Measurements from ENCODE around the gene LCORL. TPM values are rescaled to one million over a fixed set of nuclear protein-coding genes. Genes with fewer than 3 reads are reported as not detected.
A peak's percentile ranks its signal among the peaks of the same experiment; 100 is the strongest.

The LCORL gene
- total RNA-seq, 6 experiments from 2014 or later, result 4.3 to 8.7 (median 6.2) TPM

- ATAC-seq, result peak in 1 of 4 donors; percentile 6
- H3K4me1 ChIP-seq, result peaks cover 0 to 7% (median 0%) of the 10 kb centered on the region in 4 donors
- DNase-seq, result no peak
- H3K27me3 ChIP-seq, result no peaks in the 10 kb centered on the region
- no peaks in the 10 kb centered on the region for H3K9me3 ChIP-seq
- peak overlapping the region; percentile 59 to 83 (median 73) for H3K4me3 ChIP-seq
- peak overlapping the region; percentile 75 to 86 (median 83) for H3K27ac ChIP-seq
- WGBS (ENCODE audit: insufficient coverage, low coverage, low lambda C conversion rate, missing lambda C conversion rate), result under 1% methylated on average over 20 of the region's 20 CpGs
- H3K36me3 ChIP-seq, result no peaks in the 10 kb centered on the region
- intact Hi-C loops (cut with DNase I), result no loop called here
- TF ChIP-seq CTCF (IDR thresholded peaks at IDR 0.05) (no peak), POLR2A (IDR thresholded peaks at IDR 0.05) (no peak)
Observed at GRCh38 chr4:18022572-18023050, 1.1 kb upstream of the LCORL start.

- H3K27me3 ChIP-seq, result no peaks in the 10 kb centered on the region
- H3K9me3 ChIP-seq, result peaks cover 0 to 4% (median 0%) of the 10 kb centered on the region in 4 donors
- no peaks in the 10 kb centered on the region for H3K36me3 ChIP-seq
- no peak for DNase-seq
- peak overlapping the region; percentile 75 to 86 (median 83) for H3K27ac ChIP-seq
- intact Hi-C loops (cut with DNase I), result no loop called here
- TF ChIP-seq POLR2A (IDR thresholded peaks at IDR 0.05), result peak; percentile 63
- TF ChIP-seq CTCF (IDR thresholded peaks at IDR 0.05), result no peak
- peak overlapping the region; percentile 59 to 83 (median 73) for H3K4me3 ChIP-seq
- peak in 2 of 4 donors; percentile 4 to 11 for ATAC-seq
- H3K4me1 ChIP-seq, result peaks cover 0 to 7% (median 0%) of the 10 kb centered on the region in 4 donors
- WGBS (ENCODE audit: insufficient coverage, low coverage, low lambda C conversion rate, missing lambda C conversion rate), result no CpG with 5 or more reads among the region's 34 CpGs
Observed at GRCh38 chr4:18021470-18021719, 160 bp downstream of the LCORL start.

- ATAC-seq, result peak in 3 of 4 donors; percentile 0 to 8 (median 6)
- Histone ChIP-seq H3K9me3 (peaks cover 0 to 4% (median 0%) of the 10 kb centered on the region in 4 donors), H3K4me1 (peaks cover 0 to 7% (median 0%) of the 10 kb centered on the region in 4 donors), H3K27me3 (no peaks in the 10 kb centered on the region), H3K36me3 (no peaks in the 10 kb centered on the region), H3K27ac (peak overlapping the region; percentile 75 to 86 (median 83)), H3K4me3 (peak overlapping the region; percentile 59 to 83 (median 73))
- 0% methylated on average over 6 of the region's 90 CpGs for WGBS (ENCODE audit: insufficient coverage, low coverage, low lambda C conversion rate, missing lambda C conversion rate)
- peak; percentile 63 to 72 (median 72) for DNase-seq
- intact Hi-C loops (cut with DNase I), result no loop called here
- no peak for TF ChIP-seq POLR2A (IDR thresholded peaks at IDR 0.05)
- TF ChIP-seq CTCF (IDR thresholded peaks at IDR 0.05), result peak in 3 of 4 donors; percentile 5 to 11 (median 8)
Observed at GRCh38 chr4:18020671-18021469, 685 bp downstream of the LCORL start.

GRCh38 chr4:18020145-18020670 lies 1.3 kb downstream of the LCORL start:
- DNase-seq (peak in 1 of 3 donors; percentile 20), ATAC-seq (no peak)
- H3K9me3 ChIP-seq, result peaks cover 0 to 4% (median 0%) of the 10 kb centered on the region in 4 donors
- peaks cover 0 to 7% (median 0%) of the 10 kb centered on the region in 4 donors for H3K4me1 ChIP-seq
- no peak overlapping the region for H3K27ac ChIP-seq
- H3K4me3 ChIP-seq, result peak overlapping the region; percentile 59 to 83 (median 73)
- H3K27me3 ChIP-seq, result no peaks in the 10 kb centered on the region
- intact Hi-C loops (cut with DNase I), result no loop called here
- no peaks in the 10 kb centered on the region for H3K36me3 ChIP-seq
- WGBS (ENCODE audit: insufficient coverage, low coverage, low lambda C conversion rate, missing lambda C conversion rate), result 3% methylated on average over 16 of the region's 16 CpGs
- TF ChIP-seq POLR2A (IDR thresholded peaks at IDR 0.05) (no peak), CTCF (IDR thresholded peaks at IDR 0.05) (no peak)
